ENCODE data around the gene ESR1.
"Not testable (repeated sequence)": the region's sequence is repeated elsewhere in the genome, so short reads cannot be mapped to it uniquely, and the experiment has no call there.

Gene ESR1

DNA sequence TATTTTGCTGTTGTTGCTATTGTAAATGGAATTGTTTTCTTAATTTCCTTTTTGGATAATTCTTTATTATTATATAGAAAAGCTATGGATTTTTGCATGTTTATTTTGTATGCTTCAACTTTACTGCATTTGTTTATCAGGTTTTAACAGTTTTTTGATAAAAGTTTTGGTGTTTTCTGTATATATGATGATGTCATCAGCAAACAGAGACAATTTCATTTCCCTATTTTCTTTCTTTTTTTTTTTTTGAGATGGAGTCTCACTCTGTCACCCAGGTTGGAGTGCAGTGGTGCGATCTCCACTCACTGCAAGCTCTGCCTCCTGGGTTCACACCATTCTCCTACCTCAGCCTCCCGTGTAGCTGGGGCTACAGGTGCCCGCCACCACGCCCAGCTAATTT, 156.9 kb downstream of the ESR1 start:
- in situ Hi-C loops (cut with MboI; ENCODE audit: low sequenced_read_pairs), result not testable (repeated sequence)

DNA sequence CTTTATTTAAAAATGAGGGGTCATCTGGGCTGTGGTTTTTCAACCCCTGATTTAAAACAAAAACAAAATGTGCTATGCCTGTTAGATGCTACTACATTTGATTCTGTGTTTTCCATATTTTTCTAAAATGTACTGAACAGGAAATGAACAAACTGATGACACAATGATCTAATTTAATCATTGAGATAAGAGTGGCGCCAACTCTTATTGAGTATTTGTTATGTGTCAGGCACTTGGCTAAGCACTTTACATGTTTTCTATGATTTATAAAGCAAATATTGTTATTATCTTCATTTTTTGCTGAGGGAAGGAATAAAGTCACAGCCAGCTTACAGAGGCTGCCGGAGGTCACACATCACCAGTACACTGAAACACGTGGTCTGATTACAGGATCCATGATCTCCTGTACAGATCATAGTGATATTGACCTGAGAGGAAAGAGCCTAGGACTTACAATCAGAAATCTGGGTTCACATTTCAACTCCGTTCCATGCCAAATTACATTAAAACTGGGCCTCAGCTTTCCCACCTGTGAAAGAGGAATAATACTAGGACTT, 166.7 kb downstream of the ESR1 start:
- in situ Hi-C loops (cut with MboI; ENCODE audit: low sequenced_read_pairs), result no loop called here

DNA sequence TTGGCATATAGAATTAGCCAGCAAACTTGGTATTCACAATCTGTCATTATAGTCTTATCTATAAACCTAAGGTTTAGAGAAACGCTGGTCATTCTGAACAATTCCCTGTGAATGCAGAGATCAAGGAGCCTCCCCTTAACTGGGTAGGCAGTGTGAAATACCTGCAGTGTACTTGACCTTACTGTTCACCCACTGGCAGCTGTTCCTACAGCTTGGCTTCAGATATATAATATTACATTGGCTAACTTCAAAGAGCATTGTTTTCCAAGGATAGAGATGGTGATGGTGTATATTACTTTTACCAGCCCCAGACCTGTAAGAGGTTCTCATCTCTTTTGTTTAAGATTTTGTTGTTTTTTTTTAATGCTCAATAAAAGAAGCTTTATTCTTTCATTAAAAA, 168.3 kb downstream of the ESR1 start:
- in situ Hi-C loops (cut with MboI; ENCODE audit: low sequenced_read_pairs), result no loop called here

DNA sequence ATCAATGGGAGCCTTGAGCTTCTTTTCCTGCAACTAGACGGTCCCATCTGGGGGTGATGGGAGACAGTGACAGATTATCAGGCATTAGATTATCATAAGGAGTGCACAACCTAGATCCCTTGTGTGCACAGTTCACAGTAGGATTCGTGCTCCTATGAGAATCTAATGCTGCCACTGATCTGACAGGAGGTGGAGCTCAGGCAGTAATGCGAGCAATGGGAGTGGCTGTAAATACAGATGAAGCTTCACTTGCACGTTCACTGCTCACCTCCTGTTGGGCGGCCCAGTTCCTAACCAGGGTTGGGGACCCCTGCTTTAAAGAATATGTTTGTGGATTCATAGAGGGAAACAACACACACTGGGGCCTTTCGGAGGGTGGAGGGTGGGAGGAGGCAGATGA, 180.7 kb downstream of the ESR1 start:
- in situ Hi-C loops (cut with MboI; ENCODE audit: low sequenced_read_pairs), result not testable (repeated sequence)

DNA sequence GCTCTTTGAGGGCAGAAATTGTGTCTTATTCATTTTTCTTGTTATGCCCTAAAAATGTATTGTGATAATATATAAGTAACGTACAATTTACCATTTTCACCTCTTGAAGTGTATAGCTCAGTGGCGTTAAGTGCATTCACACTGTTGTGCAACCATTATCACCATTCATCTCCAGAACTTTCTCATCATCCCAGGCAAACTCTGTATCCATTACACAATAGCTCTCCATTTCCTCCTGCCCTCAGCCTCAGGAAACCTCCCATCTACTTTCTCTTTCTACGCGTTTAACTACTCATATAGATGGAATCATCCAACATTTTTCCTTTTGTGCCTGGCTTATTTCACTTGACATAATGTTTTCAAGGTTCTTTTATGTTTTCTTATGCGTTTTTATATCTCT, 184.6 kb downstream of the ESR1 start:
- in situ Hi-C loops (cut with MboI; ENCODE audit: low sequenced_read_pairs), result no loop called here

DNA sequence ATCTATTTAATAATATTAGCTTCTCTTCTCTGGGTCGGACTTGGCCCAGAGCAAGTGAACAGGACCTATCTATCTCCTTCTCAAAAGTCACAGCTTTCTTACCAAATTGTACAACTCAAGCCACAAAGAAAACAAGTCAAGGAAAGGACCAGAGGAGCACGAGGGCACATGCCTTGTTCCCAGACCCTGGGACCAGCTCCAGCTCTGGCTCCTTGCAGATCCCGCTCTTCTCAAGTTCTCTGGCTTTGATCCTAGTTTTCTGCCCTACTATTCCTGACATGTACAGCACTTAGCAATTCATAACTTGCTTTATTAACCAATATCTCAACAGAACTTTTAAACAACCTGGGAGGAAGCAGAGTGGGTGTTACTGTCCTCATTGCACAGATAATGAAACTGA, 185.9 kb downstream of the ESR1 start:
- in situ Hi-C loops (cut with MboI; ENCODE audit: low sequenced_read_pairs), result no loop called here

DNA sequence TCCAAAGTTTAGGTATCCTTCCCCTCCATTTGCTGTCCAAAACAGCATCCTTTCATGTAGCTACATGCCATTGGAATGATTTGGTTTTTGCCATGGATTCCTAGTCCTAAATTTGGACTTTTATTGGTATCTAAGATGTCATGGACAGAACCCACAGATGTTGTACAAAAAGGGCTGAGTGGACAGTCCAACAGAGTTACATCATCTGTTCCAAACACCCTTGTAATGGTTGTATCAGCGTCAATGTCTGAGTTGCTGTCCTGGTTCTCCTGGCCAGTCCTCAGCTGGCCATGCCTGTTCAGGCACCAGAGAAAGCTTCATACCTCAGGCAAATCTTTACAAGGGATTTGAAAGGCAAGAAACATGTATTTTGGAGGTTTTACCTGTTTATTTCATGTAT, 191.3 kb downstream of the ESR1 start:
- in situ Hi-C loops (cut with MboI; ENCODE audit: low sequenced_read_pairs), result no loop called here

DNA sequence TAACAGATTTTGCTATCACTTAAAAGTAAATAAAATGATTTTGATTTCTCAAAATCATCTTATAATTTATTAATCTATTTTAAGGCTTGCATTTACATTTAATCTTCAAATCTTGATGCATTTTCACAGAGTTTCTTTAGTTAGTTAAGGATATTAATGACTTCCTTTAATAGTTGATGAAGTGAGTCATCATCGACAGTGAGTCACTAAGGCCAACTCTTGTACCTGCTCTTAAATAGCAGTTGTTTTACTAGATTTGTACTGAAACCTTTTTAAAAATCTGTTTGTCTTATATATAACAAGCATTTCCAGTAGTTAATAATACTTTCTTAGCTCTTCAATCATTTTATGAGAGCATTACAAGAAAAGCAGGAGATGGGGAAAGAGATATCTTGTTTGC, 191.7 kb downstream of the ESR1 start:
- in situ Hi-C loops (cut with MboI; ENCODE audit: low sequenced_read_pairs), result no loop called here

DNA sequence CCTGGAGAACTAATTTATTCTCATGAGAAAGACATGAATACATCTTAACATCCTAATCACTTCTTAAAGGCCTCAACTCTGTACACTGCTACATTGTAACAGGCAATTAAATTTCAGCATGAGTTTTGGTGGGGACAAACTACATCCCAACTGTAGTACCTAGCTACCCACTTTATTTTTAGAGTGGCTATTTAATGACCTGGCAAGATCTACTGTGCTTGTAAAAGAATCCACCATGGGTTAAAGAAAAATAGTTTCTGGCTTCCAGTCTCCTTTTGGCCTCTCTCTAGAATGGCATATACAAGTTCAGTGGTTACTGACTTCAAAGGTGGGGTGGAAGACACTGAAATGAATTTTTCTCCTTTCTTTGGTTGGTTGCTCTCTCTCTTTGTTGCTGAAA, 193.9 kb downstream of the ESR1 start:
- in situ Hi-C loops (cut with MboI; ENCODE audit: low sequenced_read_pairs), result no loop called here

DNA sequence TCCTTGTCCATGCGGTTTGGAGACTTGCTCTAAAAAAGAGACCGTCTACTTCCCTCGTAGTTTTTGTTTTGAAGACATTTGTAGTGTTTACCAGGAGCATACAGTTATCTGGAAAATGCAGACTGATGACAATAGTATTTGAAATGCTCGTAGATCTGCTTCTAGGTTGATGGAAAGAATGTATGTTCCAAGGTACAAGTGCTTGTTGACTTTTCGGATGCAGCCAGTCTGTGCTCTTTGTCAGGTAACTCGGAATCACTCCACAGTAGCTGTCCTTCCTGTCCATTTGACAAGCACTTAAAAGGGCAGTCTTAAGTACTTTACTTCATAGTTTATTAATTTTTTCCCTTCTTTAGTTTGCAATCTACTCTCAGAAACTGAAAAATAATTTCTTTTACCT, 194.8 kb downstream of the ESR1 start:
- in situ Hi-C loops (cut with MboI; ENCODE audit: low sequenced_read_pairs), result no loop called here

DNA sequence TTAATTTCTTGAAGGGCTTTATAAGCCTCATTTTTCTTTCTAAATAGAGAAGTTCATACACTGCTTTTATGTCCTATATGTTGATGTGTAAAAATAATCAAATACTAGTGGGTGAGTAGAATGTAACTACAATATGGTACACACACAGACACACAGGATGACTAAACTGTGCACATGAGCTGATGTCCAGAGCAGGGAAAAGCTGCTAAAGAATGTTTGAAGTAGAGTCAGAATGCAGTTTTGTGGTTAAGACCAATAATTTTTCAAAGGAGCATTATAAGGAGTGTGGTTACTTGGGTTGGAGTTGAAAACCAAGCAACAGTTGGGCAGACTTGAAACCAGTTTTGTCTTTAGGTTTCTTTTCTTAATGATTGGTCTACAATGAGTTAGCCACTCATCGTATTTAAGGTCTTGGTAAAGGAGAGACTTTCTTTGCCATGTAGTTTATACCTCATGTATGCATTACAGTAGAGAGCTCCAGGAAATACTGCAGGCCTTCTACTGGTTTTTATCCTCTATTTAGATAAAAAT, 196.6 kb downstream of the ESR1 start:
- in situ Hi-C loops (cut with MboI; ENCODE audit: low sequenced_read_pairs), result no loop called here

DNA sequence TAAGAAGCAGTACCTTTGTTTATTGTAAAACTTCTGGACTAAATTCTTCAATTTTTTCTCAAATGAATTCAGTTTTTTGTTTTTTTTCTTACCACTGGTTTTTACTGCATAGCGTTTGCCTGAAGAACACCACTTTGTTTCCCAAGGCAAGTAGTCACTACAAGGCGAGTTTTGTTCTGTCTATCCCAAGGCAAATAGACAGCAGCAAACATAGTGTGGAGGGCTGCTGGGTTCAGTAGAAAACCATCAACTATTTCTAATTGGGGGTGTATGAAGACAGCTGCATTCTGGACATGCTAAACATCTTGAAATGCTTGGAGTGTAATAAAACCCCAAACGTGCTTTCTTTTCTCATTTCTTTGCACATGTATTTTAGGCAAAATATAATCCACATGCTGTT, 197.4 kb downstream of the ESR1 start:
- in situ Hi-C loops (cut with MboI; ENCODE audit: low sequenced_read_pairs), result no loop called here

DNA sequence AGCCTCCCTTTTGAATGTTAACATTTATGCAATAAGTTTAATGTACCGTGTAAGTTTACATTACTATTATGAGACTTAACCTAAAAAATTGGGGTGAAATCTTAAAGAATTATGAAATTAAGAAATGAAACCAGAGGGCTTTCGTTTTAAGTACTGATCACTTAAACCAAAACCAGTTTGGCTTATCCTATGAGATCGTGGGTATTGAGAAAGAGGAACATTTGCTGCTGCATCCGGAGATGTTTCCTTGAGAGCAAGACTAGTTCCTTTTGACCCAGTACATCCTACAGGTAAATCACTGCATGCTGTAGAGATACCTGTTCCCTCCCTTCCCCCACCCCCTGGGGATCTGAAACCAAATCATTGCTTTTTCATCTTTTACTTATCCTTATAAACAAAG, 201.3 kb downstream of the ESR1 start:
- in situ Hi-C loops (cut with MboI; ENCODE audit: low sequenced_read_pairs), result no loop called here

DNA sequence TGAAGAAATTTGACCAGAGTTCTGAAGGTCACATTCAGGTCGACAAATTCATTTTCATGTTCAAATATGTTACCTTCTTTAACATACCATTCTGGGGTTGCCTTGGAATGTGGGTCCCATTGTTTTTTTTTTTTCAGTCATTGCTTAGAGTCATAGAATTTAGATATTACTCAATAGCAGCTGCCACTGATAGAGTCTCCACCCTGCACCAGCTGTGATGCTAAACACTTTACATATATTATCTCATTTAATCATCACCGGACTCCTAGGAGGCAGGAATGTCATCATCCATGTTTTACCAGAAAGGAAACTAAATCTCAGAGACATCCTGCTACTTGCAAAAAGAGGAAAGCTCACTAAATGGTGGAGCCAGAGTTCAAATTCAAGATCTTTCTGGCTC, 204.7 kb downstream of the ESR1 start:
- in situ Hi-C loops (cut with MboI; ENCODE audit: low sequenced_read_pairs), result no loop called here

DNA sequence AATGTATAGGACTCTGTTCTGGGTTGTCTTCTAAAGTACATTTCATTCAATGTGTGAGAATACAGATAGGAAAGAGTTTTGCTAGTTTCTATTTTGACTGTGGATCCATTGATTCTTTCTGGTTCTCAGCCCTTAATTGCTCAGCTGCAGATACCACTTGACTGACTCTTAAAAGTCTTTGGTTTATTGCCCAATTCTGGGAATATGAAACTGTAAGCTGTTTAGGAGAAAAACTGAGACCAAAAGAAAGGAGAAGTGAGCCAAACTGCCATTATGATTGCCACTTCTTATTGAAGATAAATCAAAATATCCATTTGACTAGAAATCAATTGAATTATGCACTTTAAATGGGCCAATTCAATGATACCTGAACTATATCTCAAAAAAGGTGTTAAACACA, 211.4 kb downstream of the ESR1 start:
- in situ Hi-C loops (cut with MboI; ENCODE audit: low sequenced_read_pairs), result no loop called here

DNA sequence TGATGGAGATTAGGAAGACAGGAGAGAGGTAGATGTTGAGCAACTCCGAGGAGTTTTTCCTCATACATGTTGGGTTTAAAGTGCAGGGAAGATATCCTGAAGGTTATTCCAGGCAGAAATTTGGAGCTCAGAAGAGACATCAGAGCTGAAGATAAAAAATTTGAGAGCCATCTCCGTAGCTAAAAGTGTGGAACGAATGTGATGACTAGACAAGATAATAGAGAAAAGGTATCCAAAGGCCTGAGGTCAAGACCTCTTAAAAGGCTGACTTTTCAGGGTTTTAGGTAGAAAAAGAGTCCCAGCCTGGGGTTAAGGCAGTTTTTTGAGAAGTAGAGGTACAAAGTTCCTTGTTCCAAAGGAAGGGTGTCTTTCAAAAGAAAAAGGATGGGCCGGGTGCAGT, 214.8 kb downstream of the ESR1 start:
- in situ Hi-C loops (cut with MboI; ENCODE audit: low sequenced_read_pairs), result no loop called here

DNA sequence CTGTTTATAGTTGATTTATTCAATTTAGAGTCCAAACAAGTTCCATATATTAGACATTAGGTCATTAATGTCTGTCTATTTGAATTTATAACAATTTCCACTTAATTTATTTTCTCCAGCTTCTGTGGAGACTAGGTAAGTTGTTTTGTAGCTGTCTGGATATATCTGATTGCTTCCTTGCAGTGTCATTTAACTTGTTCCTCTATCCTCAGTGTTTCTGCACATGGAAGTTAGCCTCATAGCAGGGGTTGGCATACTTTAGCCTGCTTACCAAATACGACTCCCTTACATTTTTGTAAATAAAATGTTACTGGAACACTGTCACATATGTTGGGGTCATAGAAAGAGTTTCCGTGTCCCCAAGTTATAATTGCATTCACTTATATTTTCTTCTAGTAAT, 216.1 kb downstream of the ESR1 start:
- in situ Hi-C loops (cut with MboI; ENCODE audit: low sequenced_read_pairs), result no loop called here

DNA sequence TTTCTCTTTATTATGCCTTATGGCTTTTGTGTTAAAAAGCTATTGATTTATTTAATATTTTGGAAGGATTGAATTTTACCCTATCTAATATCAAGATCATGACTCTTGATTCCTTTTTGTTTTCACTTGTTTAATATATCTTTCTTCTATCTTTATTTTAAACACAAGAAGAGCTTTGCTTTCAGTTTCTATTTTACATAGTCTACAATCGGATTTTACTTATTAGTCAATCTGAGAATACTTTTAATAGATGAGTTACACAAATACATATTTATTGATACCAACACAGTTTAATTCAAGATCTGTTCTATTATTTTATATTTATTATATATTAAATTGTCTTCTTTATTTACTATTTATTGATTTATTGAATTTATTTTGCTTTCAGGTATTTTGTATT, 218.8 kb downstream of the ESR1 start:
- in situ Hi-C loops (cut with MboI; ENCODE audit: low sequenced_read_pairs), result no loop called here

DNA sequence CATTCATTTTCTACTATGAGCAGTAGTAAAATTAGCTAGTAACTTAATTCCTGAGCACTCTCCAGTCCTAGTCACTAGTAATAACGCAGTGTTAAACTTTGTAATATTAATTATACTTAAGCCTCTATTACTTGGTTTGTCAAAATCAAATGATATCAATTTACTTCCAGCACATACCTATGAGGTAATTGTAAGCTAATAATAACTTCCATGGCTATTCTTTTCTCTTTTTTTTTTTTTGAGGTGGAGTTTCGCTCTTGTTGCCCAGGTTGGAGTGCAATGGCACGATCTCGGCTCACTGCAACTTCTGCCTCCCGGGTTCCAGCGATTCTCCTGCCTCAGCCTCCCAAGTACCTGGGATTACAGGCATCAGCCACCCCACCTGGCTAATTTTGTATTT, 219.3 kb downstream of the ESR1 start:
- in situ Hi-C loops (cut with MboI; ENCODE audit: low sequenced_read_pairs), result not testable (repeated sequence)

DNA sequence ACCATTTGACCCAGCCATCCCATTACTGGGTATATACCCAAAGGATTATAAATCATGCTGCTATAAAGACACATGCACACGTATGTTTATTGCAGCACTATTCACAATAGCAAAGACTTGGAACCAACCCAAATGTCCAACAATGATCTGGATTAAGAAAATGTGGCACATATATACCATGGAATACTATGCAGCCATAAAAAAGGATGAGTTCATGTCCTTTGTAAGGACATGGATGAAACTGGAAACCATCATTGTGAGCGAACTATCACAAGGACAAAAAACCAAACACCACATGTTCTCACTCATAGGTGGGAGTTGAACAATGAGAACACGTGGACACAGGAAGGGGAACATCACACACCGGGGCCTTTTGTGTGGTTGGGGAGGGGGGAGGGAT, 226.3 kb downstream of the ESR1 start:
- in situ Hi-C loops (cut with MboI; ENCODE audit: low sequenced_read_pairs), result not testable (repeated sequence)

DNA sequence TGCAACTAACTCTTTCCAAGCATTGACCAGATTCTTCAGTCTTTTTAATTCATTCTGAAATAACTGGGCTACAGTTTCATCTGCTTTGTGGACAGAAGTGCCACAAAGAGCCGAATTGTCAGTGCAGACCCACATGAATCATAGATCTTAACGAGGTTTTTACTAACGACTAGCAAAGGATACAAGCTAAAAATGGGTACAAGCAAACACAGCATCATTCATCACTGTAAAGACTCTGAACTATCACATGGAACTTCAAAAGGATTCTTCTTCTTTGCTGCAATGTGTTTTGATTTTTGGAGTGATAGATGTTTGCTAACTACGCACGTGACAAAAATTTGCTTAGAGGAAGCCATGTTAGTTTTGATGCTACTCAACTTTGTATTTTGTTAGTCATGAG, 227.1 kb downstream of the ESR1 start:
- in situ Hi-C loops (cut with MboI; ENCODE audit: low sequenced_read_pairs), result no loop called here

DNA sequence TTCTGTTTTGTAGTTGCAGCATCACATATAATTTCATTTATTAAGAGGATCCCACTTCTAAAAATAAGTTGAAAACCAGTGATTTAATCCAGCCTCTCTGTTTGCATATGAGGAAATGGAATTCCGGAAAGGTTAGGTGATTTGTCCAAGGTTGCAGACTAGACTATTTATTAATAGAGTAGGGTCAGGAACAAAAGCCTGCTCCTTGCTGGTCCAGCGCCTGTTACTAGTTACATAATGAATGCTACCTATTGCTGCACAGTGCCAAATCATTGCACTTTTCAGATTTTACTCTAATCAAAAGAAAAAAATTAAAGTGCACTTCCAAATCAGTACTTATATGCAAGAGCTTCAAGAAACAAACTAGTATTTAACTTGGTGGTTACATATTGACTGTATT, 238.6 kb downstream of the ESR1 start:
- in situ Hi-C loops (cut with MboI; ENCODE audit: low sequenced_read_pairs), result no loop called here

DNA sequence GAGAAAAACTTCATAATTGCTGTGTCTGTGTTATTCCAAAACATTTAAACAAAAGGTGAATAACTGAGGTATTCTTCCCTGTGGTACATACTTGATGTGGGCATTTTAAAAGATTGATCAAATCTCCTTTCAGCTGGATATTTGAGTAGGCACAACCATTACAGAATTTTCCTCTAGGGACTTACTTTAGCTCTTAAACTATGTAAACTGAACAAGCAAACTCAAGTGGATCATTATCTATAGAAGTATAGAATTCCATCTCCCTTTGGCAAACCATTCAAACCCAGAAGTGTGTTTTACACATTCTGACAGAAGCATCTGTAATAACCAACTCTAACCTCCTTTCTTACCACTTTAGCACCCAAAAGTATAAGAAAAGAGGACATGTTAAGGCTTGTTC, 241.4 kb downstream of the ESR1 start:
- in situ Hi-C loops (cut with MboI; ENCODE audit: low sequenced_read_pairs), result no loop called here

DNA sequence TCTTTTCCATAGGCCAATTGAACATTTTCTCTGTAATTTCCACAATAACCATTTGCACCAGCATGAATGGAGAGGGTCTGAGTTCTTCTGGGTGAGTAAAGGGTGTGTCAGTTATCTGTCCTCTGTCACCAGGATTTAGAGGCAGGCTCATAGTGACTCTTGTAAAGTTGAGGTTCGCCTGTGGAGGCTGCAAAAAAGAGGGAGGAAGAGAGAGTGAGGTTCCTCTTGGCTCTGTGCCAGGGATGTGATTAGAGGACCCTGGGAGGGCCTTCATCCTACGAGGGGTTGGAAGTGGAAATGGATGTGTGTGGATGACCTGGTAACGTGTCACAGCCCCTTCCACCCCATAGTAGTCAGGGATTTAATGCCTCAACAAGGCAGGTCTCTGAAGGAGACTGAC, 242.0 kb downstream of the ESR1 start:
- in situ Hi-C loops (cut with MboI; ENCODE audit: low sequenced_read_pairs), result no loop called here
